GM12801 (cell line): Measurements from ENCODE around the gene TUBGCP5.

Source experiments
- TF ChIP-seq, protein P1 (sequence below): IDR thresholded peaks from one replicate; pipeline ENCODE4 v1.5.1; 2011; ENCODE audit warnings: control low read depth; ENCODE audit not compliant: insufficient read length; ENCODE audit errors: extremely low read depth

TUBGCP5 gene

DNA sequence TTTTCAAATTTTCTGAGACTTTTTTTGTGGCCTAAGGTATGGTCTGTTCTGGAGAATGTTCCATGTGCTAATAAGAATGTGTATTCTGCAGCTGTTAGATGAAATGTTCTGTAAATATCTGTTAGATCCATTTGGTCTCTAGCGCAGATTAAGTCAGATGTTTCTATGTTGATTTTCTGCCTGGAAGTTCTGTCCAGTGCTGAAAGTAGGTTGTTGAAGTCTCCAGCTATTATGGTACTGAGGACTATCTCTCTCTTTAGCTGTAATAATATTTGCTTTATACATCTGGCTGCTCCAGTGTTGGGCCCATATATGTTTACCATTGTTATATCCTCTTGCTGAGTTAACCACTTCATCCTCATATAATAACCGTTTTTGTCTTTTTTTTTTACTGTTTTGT, 13.2 kb upstream of the TUBGCP5 start:
- TF ChIP-seq, protein P1, sequence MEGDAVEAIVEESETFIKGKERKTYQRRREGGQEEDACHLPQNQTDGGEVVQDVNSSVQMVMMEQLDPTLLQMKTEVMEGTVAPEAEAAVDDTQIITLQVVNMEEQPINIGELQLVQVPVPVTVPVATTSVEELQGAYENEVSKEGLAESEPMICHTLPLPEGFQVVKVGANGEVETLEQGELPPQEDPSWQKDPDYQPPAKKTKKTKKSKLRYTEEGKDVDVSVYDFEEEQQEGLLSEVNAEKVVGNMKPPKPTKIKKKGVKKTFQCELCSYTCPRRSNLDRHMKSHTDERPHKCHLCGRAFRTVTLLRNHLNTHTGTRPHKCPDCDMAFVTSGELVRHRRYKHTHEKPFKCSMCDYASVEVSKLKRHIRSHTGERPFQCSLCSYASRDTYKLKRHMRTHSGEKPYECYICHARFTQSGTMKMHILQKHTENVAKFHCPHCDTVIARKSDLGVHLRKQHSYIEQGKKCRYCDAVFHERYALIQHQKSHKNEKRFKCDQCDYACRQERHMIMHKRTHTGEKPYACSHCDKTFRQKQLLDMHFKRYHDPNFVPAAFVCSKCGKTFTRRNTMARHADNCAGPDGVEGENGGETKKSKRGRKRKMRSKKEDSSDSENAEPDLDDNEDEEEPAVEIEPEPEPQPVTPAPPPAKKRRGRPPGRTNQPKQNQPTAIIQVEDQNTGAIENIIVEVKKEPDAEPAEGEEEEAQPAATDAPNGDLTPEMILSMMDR = no peak

DNA sequence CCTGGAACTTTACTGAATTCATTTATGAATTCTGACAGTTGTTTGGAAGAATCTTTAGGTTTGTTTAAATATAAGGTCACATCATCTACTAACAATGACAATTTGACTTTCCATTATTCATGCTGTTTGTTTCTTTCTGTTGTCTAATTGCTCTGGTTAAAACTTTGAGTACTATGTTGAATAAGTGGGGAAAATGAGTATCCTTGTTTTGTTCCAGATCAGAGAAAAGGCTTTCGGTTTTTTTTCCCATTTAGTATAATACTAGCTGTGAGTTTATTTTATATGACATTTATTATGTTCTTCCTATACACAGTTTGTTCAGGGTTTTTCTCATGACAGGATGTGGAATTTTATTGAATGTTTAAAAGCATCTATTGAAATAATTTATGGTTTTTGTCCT, 11.3 kb upstream of the TUBGCP5 start:
- TF ChIP-seq, protein P1 = no peak

DNA sequence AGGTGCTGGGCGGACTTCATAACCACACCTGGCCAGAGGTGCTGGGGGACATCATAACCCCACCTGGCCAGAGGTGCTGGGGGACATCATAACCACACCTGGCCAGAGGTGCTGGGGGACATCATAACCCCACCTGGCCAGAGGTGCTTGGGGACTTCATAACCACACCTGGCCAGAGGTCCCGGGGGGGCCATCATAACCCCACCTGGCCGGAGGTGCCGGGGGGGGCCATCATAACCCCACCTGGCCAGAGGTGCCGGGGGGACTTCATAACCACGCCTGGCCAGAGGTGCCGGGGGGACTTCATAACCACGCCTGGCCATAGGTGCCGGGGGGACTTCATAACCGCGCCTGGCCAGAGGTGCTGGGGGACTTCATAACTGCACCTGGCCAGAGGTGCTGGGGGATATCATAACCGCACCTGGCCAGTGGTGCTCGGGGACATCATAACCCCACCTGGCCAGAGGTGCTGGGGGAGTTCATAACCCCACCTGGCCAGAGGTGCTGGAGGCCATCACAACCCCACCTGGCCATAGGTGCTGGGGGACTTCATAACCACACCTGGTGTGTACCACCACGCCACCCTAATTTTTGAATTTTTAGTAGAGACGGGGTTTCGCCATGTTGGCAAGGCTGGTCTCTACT, 10.7 kb upstream of the TUBGCP5 start:
- TF ChIP-seq, protein P1 = no peak

DNA sequence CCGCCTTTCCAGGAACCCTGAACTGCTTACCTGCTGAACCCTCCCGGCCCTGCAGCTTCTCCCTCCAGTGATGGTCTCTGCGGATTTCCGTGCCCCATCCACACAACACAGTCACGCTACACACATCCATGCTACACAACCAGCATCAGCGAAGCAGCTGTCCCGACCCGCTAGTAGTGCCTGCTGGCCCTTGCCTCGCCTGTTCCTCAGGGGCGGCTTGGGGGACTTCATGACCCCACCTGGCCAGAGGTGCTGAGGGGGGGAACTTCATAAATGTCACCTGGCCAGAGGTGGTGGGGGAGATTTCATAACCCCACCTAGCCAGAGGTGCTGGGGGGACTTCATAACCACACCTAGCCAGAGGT, 530 bp upstream of the TUBGCP5 start:
- TF ChIP-seq, protein P1 = no peak

DNA sequence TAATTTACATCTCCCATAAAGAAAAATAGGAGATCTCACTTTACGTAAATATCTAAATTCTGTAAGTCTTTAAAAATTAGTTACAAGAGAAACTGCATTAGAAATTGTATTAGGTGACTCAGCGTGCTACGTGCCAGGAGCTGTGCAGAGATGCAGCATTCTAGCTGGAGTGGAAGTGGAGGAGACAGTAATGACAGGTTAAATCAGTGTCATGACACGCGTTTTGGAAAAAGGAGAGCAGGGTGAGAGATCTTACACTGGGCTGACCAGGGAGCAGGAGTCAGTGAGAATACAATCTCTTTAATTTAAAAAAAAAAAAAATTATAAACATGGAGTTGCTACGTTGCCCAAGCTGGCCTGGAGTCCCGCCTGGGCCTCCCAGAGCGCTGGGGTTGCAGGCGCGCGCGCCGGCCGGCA, 635 bp downstream of the TUBGCP5 start:
- TF ChIP-seq, protein P1 = no peak

DNA sequence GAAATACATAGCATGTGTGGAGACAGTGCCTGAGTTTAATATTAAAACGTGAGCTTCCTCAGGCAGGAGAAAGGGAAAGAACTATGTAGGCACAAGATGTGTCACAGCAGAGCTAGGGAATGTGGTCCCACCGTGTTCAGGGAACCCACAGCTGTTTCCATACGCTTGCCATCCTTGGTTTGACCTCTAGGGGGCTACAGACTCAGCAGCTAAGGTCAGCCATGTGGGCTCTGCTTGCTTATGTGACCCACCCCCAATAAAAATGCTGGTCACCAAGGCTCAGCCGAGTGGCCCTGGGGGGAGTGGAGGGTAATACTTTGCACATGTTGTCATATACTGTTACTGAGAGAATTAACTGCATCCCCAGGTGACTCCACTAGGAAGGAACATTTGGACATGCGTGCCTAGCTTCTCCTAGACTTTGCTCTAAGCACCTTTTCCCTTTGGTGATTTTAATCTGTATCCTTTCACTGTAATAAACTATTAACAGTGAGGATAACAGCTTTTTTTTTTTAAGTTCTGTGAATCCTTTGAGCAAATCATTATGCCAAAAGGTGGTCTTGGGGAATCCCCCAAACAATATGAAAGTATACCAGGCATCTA, 3.3 kb downstream of the TUBGCP5 start:
- TF ChIP-seq, protein P1 = no peak

DNA sequence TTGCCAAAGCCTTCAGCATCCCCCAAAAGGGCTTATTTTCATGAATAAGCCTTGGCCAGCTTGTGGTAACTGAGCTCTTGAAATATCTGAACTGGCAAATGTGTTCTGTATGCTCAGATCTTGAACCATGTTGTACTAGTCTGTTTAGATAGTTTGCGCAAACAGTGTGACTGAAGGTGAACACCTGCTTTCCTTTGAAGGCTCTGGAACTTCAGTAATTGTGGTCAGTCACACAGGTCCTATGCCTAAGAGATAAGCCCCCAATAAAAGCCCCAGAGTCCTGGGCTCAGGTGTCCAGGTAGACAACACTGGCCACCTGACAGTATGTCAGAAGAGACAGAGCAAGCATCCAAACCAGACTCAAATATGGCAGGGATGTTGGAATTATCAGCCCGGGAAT, 5.4 kb downstream of the TUBGCP5 start:
- TF ChIP-seq, protein P1 = no peak

DNA sequence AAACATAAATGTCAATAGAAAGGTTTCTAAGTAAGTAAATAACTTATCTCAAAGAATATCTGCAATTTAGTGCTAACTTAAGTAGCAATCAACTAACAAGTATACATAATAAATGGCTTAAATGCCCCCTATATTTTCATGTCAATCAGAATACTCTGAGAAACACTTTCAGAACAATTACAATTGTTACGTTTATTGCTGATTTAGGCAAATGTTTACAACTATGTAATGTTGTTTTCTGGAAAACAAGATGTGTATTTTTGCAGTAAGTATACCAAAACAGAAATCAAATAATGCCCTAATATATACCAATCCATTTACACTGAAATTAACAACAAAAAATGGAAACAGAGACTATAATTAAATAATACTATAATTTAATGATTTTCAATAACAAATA, 13.2 kb downstream of the TUBGCP5 start:
- TF ChIP-seq, protein P1 = no peak
